GM10266 (cell line): Measurements from ENCODE around the gene IL4.

Experiments used
- DNase-seq: peaks from one replicate; pipeline ENCODE4 v3.0.0; 2012; ENCODE audit errors: extremely low spot score
- TF ChIP-seq, protein P1 (sequence below): IDR thresholded peaks from 2 replicates; pipeline ENCODE4 v1.5.1; 2012; ENCODE audit warnings: mild to moderate bottlenecking, low read depth; ENCODE audit not compliant: control insufficient read depth, insufficient read depth; ENCODE audit errors: missing control alignments

IL4 gene

DNA sequence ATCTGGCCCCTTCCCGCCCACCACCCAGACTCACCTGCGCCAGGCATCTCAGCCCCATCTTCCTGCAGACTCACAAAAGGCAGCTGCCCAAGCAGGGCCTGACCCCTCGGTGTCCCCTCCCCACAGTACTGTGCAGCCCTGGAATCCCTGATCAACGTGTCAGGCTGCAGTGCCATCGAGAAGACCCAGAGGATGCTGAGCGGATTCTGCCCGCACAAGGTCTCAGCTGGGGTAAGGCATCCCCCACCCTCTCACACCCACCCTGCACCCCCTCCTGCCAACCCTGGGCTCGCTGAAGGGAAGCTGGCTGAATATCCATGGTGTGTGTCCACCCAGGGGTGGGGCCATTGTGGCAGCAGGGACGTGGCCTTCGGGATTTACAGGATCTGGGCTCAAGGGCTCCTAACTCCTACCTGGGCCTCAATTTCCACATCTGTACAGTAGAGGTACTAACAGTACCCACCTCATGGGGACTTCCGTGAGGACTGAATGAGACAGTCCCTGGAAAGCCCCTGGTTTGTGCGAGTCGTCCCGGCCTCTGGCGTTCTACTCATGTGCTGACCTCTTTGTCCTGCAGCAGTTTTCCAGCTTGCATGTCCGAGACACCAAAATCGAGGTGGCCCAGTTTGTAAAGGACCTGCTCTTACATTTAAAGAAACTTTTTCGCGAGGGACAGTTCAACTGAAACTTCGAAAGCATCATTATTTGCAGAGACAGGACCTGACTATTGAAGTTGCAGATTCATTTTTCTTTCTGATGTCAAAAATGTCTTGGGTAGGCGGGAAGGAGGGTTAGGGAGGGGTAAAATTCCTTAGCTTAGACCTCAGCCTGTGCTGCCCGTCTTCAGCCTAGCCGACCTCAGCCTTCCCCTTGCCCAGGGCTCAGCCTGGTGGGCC is 13.9 kb upstream of the IL4 start:
- DNase-seq, result no peak
- TF ChIP-seq, protein P1, sequence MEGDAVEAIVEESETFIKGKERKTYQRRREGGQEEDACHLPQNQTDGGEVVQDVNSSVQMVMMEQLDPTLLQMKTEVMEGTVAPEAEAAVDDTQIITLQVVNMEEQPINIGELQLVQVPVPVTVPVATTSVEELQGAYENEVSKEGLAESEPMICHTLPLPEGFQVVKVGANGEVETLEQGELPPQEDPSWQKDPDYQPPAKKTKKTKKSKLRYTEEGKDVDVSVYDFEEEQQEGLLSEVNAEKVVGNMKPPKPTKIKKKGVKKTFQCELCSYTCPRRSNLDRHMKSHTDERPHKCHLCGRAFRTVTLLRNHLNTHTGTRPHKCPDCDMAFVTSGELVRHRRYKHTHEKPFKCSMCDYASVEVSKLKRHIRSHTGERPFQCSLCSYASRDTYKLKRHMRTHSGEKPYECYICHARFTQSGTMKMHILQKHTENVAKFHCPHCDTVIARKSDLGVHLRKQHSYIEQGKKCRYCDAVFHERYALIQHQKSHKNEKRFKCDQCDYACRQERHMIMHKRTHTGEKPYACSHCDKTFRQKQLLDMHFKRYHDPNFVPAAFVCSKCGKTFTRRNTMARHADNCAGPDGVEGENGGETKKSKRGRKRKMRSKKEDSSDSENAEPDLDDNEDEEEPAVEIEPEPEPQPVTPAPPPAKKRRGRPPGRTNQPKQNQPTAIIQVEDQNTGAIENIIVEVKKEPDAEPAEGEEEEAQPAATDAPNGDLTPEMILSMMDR, result no peak

DNA sequence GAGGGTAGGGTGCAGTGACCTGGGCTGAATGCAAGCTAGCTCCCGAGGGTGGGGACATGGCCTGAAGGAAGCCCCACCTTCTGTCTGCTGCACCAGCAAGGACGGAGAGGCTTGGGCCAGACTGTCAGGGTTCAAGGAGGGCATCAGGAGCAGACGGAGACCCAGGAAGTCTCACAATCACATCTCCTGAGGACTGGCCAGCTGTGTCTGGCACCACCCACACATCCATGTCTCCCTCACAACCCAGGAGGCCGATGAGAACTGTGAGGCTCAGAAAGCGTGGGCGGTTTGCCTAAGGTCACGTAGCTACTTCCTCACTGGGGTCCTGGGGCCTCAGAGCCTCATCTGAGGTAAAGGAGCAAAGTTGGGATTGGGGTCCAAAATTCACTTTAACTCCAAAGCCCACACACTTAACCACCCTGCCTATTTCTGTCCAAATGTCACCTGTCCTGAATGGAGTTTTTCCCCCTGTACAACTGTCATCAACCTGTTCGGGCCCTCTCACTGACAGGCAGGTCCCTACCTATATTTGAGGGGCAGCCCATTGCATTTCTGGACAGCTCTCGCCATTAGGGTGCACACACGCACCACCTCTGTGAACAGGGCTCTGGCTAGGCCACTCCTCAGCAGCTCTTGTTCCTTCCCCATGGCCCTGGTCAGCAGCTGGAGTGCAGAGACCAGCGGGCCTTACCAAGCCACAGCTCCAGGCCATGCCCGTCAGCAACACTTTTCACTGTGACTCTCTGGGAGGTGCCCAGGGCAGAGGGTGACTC is 12.4 kb upstream of the IL4 start:
- DNase-seq, result peak; percentile 70
- TF ChIP-seq, protein P1, result peak; percentile 39

DNA sequence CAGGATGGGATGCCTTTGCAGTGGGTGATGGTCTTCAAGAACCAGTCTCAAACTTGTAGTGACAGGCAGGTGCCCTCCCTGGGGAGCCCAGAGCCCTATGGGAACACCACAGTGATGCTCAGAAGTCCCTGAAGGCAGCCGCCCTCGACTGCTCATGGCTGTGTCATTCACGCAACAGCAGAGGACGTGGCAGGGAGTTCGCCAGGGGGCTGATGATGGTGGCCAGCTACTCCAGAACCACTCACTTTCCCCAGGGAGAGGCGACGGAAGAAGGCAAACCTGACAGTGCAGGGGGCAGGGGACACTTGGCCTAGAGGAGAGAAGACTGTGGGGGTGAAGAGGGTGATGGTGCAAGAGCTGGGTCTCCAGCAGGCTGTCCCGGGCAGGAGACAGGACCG is 11.8 kb upstream of the IL4 start:
- TF ChIP-seq, protein P1, result no peak
- DNase-seq, result no peak

DNA sequence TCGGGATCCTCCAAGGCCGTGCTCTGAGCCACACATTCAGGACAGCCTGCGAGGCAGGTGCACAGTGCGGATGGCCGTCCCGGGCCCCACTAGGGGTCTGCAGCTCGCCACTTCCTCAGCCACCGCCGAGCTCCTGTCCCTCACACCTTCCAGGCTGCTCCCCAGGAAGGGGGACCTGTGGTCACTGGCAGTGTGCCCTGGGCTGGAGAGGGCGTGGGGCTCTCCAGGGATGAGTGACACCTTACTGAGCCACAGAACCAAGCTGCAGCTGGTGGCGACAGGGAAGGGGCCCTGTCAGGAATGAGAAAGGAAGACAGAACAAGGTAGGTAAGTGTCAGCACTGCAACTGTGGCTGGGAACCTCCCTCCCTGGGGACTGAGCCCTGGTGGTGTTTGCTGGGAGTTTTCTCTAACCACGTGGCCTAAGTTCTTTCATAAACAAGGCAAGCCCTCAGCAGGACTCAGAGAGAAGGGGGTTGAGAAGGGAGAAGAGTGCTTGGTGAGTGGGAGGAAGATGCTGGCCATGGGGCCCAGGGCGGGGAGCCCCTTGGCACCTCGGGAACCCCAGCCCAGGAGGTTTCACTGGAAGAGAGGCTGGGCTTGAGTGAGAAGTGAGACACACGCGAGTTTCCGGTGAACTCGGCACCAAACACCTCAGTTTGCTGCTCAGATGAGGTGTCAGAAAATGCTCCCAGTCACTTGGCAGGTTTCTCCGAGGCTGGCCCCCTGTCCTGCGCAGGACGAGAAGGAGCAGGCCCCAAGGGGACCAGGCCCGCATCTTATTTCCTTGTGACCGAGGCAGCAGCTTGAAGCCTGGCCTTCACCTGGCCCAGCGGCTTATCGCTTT is 10.6 kb upstream of the IL4 start:
- DNase-seq, result peak; percentile 84

DNA sequence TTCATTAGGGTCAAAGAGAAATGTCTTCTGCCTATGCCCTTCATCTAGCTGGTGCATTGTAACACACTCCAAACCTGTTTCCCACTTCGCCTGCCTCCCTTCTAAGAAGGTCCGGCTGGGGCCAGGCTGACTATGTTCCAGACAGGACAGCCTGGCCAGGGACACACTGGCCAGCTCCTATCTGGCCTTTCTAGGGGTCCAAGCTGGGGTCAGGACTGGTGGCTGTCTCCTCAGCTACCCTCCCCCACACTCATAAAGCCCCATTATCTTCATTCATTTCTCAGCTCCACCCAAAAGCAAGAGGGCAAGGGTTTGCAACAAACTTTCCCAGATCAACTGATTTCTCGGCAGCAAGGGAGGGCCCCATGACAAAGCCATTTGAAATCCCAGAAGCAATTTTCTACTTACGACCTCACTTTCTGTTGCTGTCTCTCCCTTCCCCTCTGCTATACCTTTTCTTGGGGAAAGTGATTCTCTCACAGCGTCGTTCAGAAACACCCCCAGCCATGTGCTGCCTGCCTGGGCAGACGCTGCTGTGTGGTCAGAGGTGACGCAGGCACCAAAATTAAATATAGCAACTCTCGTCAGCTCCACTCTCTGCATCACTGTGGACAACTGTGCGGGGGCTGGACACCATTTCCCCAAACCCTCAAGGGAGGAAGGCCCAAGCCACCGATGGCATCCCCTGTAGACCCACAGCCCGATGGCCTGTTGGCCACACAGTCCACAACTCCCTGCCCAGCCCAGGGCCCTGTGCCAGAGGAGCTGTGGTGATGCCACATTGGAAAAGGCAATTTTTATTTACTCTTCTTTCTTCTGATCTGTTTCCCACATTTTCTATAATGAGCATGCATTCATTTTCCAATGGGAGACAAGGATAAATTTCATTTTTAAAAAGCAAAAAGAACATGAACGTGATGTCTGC is 9.8 kb upstream of the IL4 start:
- peak; percentile 87 for DNase-seq
- TF ChIP-seq, protein P1, result no peak

More for the DNA sequence above, 10.6 kb upstream of the IL4 start:
- TF ChIP-seq, protein P1, result no peak

DNA sequence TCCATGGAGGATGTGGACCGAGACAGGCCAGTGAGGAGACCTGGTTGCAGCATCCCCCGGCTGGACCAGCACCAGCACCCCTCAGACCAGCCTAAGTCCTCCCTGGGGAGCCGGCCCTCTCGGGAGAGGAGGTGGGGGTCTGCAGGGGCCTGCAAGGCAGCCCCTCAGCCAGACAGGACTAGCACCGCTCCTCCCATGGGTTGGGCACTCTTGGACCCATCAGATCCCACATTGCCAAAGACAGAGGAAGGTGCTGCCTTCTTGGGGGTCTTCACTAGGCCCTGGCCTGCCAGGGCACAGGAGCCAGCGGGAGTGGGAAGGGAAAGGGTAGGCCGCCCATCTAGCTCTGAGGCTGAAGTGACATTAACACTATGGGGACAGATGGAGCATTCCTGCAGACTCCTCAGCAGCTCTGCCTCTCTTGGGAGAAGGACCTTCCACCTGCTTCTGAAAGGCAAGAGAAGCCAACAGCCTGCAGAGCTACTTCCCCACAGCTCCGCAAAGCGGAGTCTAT is 9.0 kb upstream of the IL4 start:
- no peak for DNase-seq
- TF ChIP-seq, protein P1, result no peak
